HG03457 (cell line): ENCODE measurements around the gene KCNJ6.

Experiments
- ATAC-seq: cut with Tn5 transposase; IDR thresholded peaks from one replicate; pipeline ENCODE4 v1.9.1; 2021; ENCODE audit warnings: moderate number of reproducible peaks; ENCODE audit not compliant: unreplicated experiment

Gene KCNJ6

DNA sequence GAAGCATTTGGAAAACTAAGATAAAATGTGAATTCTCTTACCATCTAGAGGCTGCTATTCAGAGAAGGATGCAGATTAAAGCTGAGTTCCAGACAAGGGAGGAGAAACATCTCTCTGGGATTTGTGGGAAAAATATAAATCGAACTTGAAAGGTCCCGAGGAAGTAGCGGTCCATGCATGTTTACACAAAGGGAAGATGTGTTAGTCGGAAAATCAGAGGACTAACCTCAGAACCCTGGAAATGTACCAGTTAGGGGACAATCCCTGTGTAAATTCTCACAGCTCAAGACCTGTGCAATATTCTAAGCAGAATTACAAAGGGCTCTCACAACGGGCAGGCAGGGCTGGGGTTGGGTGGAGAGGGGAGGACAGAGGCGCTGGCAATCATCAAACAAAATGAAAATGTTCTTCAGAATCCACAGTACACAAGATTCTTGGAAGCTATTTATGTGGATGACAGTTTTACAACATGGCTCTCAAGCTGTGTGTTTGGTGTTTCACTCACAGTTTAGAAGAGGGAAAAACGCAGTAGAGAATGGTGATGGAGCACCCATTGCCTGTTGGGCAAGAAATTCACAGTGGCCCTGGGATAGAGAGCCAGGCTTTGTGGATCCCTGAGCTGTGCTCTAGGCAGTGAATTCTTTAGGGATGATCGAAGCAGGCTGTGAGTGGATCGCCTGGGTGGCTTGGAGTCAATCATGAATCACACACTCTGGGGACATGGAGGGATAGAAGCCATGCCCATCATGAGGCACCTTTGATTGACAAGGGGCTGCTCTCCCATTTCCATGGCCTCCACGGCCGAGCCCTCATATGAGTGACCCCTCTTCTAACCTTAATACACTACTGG is 47.6 kb downstream of the KCNJ6 start:
- no peak for ATAC-seq

DNA sequence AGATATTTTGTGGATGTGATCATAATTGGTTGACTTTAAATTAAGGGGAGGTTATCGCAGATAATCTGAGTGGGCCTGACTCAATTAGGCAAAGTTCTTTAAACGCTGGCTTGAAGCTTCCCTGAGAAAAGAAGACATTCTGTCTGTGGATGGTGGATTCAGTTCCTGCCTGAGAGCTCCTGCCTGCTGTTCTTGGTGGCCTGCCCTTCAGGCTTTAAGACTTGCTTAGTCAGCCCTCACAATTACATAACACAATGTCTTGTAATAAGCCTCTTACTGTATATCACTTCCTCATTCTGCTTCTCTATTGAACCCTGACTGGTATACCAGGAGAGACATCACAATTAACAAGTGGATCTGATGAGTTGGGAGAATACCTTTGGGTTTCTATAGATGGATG is 50.2 kb downstream of the KCNJ6 start:
- no peak for ATAC-seq

DNA sequence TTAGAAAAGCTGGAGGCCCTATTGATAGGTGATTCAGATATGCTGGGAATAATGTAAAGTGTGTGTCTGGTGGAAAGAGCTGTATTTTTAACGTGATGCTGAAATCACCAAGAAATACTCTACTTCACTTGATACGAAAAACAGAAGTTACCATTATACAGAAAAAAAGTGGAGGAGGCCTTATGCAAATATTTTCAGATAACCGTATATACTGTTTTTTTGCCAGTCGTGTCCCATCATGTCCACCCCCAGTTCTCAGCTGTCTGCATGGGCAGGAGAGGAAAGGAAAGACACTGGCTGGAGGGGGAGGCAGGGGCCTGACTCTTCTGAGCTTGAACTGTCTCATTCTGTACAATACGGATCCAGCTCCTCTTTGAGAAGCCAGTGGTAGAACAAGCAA is 51.1 kb downstream of the KCNJ6 start:
- ATAC-seq: no peak

DNA sequence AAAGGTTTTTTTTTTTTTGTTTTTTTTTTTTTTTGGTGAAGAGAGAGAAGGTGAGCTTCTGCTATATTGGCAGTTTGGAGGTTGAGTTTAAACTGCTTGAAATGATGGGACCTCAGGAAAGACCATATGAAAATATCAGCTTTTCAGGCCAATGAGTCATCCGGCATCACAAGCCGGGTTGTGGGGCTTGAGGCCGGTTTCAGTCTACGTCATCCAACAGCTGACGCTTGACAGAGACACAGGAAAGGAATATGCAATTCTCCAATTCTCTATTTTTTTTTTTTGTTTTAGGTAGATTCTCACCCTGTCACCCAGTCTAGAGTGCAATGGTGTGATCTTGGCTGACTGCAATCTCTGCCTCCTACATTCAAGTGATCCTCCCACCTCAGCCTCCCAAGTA is 52.4 kb downstream of the KCNJ6 start:
- ATAC-seq: no peak

- ATAC-seq: no peak
These were observed 53.7 kb downstream of the KCNJ6 start for GRCh38 chr21:37862536-37862935.

DNA sequence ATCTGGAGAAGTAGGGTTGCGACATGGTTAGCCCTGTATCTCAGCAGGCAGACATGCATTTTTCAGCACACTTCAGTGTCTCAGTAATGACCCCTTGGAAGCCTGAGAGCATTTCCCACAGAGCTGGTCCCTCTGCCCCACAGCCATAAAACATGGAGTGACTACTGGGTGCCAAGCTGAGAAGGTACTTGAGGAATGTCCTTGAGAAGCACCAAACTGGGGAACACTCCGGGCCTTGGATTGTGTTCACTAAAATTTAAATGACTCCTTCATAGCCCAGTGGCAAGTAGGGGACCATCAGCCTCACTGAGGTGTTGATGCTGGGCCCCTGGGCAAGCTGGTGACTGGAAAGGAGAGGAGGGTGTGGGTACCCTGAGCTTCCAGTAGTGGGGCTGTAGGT is 54.7 kb downstream of the KCNJ6 start:
- ATAC-seq: no peak

GRCh38 chr21:37860416-37860815 is 55.8 kb downstream of the KCNJ6 start:
- ATAC-seq: no peak

GRCh38 chr21:37855647-37856625 is 60.3 kb downstream of the KCNJ6 start:
- no peak for ATAC-seq

GRCh38 chr21:37855271-37855646 is 61.0 kb downstream of the KCNJ6 start:
- no peak for ATAC-seq

GRCh38 chr21:37849506-37850102 is 66.7 kb downstream of the KCNJ6 start:
- ATAC-seq: no peak

DNA sequence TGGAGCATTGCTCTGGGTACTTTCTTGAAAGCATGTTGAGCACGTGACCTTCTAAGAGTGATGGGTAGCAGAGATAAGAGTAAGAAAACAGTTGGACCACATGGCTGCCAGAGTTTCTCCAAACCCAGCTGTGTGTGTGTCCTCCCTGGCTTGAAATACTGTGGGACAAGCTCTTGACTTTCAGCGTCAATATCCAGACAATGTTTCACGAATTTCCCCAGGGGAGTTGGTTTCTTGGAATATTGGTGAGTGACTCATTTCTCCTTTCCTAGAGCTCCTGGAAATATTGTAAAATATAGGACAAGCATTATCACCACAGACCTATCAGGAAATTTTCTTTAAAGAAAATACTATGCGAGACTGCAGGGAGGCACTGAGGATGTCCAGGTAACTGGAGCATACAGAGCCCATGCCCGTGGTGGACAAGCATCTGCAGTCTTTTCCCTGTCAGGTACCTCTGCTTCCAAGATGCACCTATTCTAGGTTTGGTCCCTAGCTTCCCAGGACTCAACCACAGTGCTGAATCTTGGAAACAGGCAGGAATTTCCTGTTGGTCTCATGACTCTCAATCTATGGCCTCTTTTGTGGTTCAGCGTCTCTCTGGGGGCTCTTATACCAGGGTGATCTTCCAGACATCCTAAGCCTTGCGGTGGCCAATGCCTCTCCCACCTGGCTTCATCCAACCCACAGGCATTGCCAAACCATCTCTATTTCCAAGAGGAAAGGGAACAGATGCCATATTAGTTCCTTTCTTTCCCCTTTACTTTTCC is 67.4 kb downstream of the KCNJ6 start:
- no peak for ATAC-seq

DNA sequence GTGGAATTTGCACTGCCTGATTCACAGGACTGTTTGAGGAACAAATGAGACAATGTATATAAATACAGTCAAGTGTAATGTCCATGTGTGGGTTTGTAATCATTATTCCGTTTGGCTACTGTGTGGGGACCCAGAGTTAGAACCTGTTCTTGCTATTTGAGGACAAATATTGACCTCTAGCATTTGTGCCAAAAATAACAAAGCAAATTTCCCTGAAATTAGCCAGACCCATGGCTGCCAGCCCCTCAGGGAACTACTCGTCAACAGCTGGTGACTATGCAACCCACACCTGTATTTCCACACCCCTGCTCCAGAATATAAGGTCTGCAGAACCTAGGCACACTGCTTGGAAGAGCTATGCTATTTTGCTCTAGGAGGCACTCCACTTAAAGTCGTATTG is 70.7 kb downstream of the KCNJ6 start:
- no peak for ATAC-seq

GRCh38 chr21:37843191-37843590 is 73.1 kb downstream of the KCNJ6 start:
- ATAC-seq: no peak

- ATAC-seq: no peak
These were observed 73.9 kb downstream of the KCNJ6 start for GRCh38 chr21:37842163-37842919.

- ATAC-seq: no peak
These were observed 78.9 kb downstream of the KCNJ6 start for GRCh38 chr21:37837381-37837780.

DNA sequence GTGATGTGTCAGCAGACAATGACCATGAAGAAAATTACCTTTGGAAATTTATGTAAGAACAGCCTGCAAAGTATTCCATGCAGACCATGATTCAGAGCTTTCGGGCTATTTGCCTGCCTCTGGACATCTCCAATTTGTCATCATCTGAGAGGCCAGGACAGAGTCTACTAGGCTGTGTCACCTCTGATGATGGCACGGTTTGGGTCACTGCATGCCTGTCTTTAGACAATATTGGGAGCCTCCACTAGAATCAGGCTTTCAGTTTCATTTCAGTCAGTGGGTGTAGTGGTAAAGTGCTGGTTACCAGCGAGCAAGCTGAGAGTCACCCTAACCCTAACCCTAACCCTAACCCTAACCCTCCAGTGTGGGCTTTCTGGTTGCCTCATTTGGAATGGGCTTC is 80.8 kb downstream of the KCNJ6 start:
- no peak for ATAC-seq

- no peak for ATAC-seq
These were observed 83.0 kb downstream of the KCNJ6 start for GRCh38 chr21:37833301-37833700.

DNA sequence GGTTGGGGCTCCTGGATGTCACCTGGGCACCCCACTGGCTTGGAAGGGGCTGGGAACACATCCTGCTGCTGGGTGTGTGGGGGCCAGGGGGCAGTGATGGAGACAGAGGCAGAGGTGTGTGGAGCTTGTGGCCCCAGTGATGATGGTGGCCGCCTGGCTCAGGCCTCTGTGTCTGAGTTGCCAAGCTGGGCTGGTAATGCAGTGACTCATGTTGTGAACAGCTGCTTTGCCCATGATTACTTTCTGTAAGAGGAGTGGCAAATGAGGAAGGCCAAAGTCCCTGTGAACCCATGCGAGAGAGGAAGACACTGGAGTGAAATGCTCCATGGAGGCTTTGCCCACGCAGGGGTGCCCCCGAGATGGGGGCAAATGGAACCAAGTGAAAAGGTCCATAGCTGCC is 86.8 kb downstream of the KCNJ6 start:
- ATAC-seq: no peak

GRCh38 chr21:37828991-37829390 is 87.3 kb downstream of the KCNJ6 start:
- no peak for ATAC-seq

DNA sequence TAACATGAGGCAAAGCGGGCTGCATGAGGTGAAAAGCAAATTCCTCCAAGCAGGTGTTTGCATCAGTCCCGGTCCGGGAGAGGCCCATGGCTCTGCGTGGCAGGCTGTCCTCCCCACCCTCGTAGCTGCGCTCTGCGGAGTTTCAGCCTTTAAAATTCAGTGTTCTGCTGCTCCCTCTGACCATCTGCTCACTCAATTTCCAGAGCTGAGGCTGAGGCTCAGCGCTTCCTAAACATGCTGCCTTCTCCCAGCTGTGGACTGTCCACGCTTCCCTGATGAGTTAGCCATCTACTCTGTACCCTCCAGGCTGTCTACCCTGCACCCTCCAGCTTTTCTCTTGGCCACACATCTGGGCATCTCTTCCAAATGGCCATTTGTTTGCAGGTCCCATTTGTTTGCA is 87.7 kb downstream of the KCNJ6 start:
- ATAC-seq: no peak
